HepG2 (cell line): Measurements from ENCODE around the gene SMYD5. TPM values are rescaled to one million over a fixed set of nuclear protein-coding genes. Genes with fewer than 3 reads are reported as not detected.

Source experiments
- BRD4 ChIP-seq: sonication (generic); formaldehyde crosslinking; IDR thresholded peaks from 2 replicates; pipeline ENCODE4 v1.4.0; 2020; ENCODE audit warnings: missing genetic modification reagents
- CBX2 ChIP-seq, 2 experiments: fragments of 200-600 bp in 1 of 2; sonication (generic); formaldehyde crosslinking in 1 of 2; IDR thresholded peaks; 2 replicates each; pipeline versions ENCODE4 v1.7.0 to v1.8.1; 2018 to 2022; ENCODE audit warnings: low read depth in 2 of 2, low read length in 1 of 2, mild to moderate bottlenecking in 1 of 2, missing genetic modification reagents in 1 of 2
- DNMT1 ChIP-seq: sonication (generic); formaldehyde crosslinking; IDR thresholded peaks from 2 replicates; pipeline ENCODE4 v1.5.1; 2020; ENCODE audit warnings: mild to moderate bottlenecking, missing genetic modification reagents
- FOXC1 ChIP-seq: sonication (generic); formaldehyde crosslinking; IDR thresholded peaks from 2 replicates; pipeline ENCODE4 v1.8.0; 2022; ENCODE audit warnings: mild to moderate bottlenecking, missing genetic modification reagents, borderline replicate concordance
- GABPA ChIP-seq, 2 experiments: IDR thresholded peaks; 2 replicates each; pipeline ENCODE4 v1.6.1; 2011 to 2016; ENCODE audit warnings: low read depth in 2 of 2, low read length in 1 of 2, missing biosample characterization in 1 of 2, missing genetic modification characterization in 1 of 2
- GABPB1 ChIP-seq: IDR thresholded peaks from 2 replicates; pipeline ENCODE4 v1.6.1; 2016; ENCODE audit warnings: mild to moderate bottlenecking, missing genetic modification reagents, moderate library complexity, missing compliant biosample characterization
- HDAC2 ChIP-seq: sonication (generic); formaldehyde crosslinking; IDR thresholded peaks from 2 replicates; pipeline ENCODE4 v1.4.0; 2020; ENCODE audit warnings: missing genetic modification reagents
- NBN ChIP-seq: fragments of 450-650 bp; conservative IDR thresholded peaks from 2 replicates; pipeline ENCODE4 v1.6.1; 2017
- NFE2L1 ChIP-seq: sonication (generic); formaldehyde crosslinking; IDR thresholded peaks from 2 replicates; pipeline ENCODE4 v1.4.0; 2020; ENCODE audit warnings: missing genetic modification reagents, mild to moderate bottlenecking, borderline replicate concordance
- PRPF4 ChIP-seq: fragments of 200-400 bp; formaldehyde crosslinking; IDR thresholded peaks from 2 replicates; pipeline ENCODE4 v1.6.1; 2016; ENCODE audit warnings: low read length, low read depth; ENCODE audit not compliant: poor library complexity, severe bottlenecking
- RELA ChIP-seq: sonication (generic); formaldehyde crosslinking; IDR thresholded peaks from 2 replicates; pipeline ENCODE4 v1.4.0; 2020; ENCODE audit warnings: missing genetic modification reagents
- SRSF4 ChIP-seq: fragments of 200-400 bp; formaldehyde crosslinking; IDR thresholded peaks from one replicate; pipeline ENCODE4 v1.6.1; 2018; ENCODE audit warnings: mild to moderate bottlenecking, low read depth, low read length, moderate library complexity; ENCODE audit not compliant: poor library complexity, severe bottlenecking
- SUZ12 ChIP-seq: fragments of 150-350 bp; IDR thresholded peaks from 2 replicates; pipeline ENCODE4 v1.6.1; 2014; ENCODE audit warnings: low read depth, low read length
- TBX3 ChIP-seq: fragments of 450-650 bp; IDR thresholded peaks from 2 replicates; pipeline ENCODE4 v1.6.1; 2017; ENCODE audit warnings: antibody characterized with exemption, mild to moderate bottlenecking, inconsistent platforms, borderline replicate concordance
- ZFY ChIP-seq: sonication (generic); formaldehyde crosslinking; IDR thresholded peaks from 2 replicates; pipeline ENCODE4 v1.4.0; 2020; ENCODE audit warnings: missing genetic modification reagents
- ZNF264 ChIP-seq: sonication (generic); formaldehyde crosslinking; IDR thresholded peaks from 2 replicates; pipeline ENCODE4 v1.4.0; 2020; ENCODE audit warnings: missing genetic modification reagents
- ZNF460 ChIP-seq: sonication (generic); formaldehyde crosslinking; IDR thresholded peaks from 2 replicates; pipeline ENCODE4 v1.5.1; 2020; ENCODE audit warnings: missing genetic modification reagents, mild to moderate bottlenecking, borderline replicate concordance
- ZNF510 ChIP-seq: sonication (generic); formaldehyde crosslinking; IDR thresholded peaks from 2 replicates; pipeline ENCODE4 v1.4.0; 2020; ENCODE audit warnings: low read depth, mild to moderate bottlenecking, missing genetic modification reagents
- ZNF619 ChIP-seq: sonication (generic); formaldehyde crosslinking; IDR thresholded peaks from 2 replicates; pipeline ENCODE4 v1.4.0; 2020; ENCODE audit warnings: mild to moderate bottlenecking, missing genetic modification reagents
- ZNF850 ChIP-seq: sonication (generic); formaldehyde crosslinking; conservative IDR thresholded peaks from 2 replicates; pipeline ENCODE4 v1.9.0; 2021; ENCODE audit warnings: mild to moderate bottlenecking, missing genetic modification reagents
- ZSCAN21 ChIP-seq: sonication (generic); formaldehyde crosslinking; IDR thresholded peaks from 2 replicates; pipeline ENCODE4 v1.8.0; 2022; ENCODE audit warnings: mild to moderate bottlenecking, missing genetic modification reagents, moderate library complexity, borderline replicate concordance
- ZSCAN29 ChIP-seq: sonication (generic); formaldehyde crosslinking; conservative IDR thresholded peaks from 2 replicates; pipeline ENCODE4 v1.4.0; 2020; ENCODE audit warnings: mild to moderate bottlenecking, missing genetic modification reagents
- polyA plus RNA-seq, 8 experiments: library from polyadenylated mRNA; depleted of rRNA in 3 of 8; stranded (reverse) in 7 of 8; unstranded in 1 of 8; fragments of >200 nt; fragmentation: Illumina TruSeq in 4 of 8; extraction: Trizol in 4 of 8; gene quantifications; 2 replicates each; pipeline versions ENCODE4 v1.2.1 to v1.2.3, GENCODE V29; 2011 to 2016; ENCODE audit warnings: low read depth in 4 of 8, missing spikeins in 1 of 8, mixed read lengths in 1 of 8; ENCODE audit not compliant: insufficient read depth in 1 of 8
- total RNA-seq, 5 experiments: library from RNA; depleted of rRNA; stranded (reverse); fragments of >200 nt; fragmentation: Illumina TruSeq; extraction: Trizol; gene quantifications; 2 replicates each; pipeline ENCODE4 v1.2.3, GENCODE V29; 2016; ENCODE audit warnings: low read depth in 1 of 5
- TF ChIP-seq, protein P1 (sequence below): sonication (generic); formaldehyde crosslinking; IDR thresholded peaks from 2 replicates; pipeline ENCODE4 v1.5.1; 2020; ENCODE audit warnings: missing genetic modification reagents, mild to moderate bottlenecking, borderline replicate concordance
- TF ChIP-seq, protein P2 (sequence below): sonication (generic); formaldehyde crosslinking; IDR thresholded peaks from 2 replicates; pipeline ENCODE4 v1.4.0; 2020; ENCODE audit warnings: mild to moderate bottlenecking, missing genetic modification reagents

SMYD5 gene
- total and polyA plus RNA-seq, 2 of the 13 experiments (the other 11 are each of a cell fraction or from before 2014, with no cell fraction given) = 55.8 to 70.4 TPM

DNA sequence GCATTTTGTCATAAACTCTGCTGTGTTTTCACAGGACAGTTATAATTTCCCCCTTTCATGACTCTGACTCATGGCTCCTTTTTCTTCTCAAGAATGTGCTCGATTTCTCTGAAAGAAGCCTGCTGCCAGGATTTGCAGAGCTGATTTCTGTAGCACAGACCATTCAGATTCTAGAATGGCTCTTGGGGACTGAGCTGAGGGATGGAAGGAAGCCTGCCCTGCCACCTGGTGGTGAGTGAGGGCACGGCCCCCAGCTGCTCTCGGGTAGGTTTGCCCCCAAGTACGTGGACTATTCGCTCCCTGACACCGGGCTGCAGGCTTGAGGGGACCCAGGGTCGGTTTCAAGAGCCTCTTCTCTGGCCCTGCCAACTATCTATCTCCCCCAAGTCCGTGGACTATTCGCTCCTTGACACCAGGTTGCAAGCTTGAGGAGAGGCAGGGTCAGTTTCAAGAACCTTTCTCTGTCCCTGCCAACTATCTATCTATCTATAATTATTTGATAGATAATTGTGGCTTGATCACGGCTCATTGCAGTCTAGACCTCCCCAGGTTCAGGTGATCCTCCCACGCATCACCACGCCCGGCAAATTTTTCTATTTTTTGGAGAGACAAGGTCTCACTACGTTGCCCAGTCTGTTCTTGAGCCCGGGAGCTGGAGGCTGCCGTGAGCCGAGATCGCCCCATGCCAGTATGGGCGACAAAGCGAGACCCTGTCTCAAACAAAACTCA is 1.4 kb upstream of the SMYD5 start (continued):
- TF ChIP-seq ZSCAN21 = peak; percentile 67; the same call in 1 of the 2 replicates
- no peak; the same call in 1 of the 2 replicates for TF ChIP-seq ZNF510 (CRISPR knock-in tag)
- TF ChIP-seq FOXC1 (CRISPR knock-in tag) = peak; percentile 47; the same call in 1 of the 2 replicates
- no peak for TF ChIP-seq SRSF4
- no peak for TF ChIP-seq TBX3
- TF ChIP-seq BRD4 (CRISPR knock-in tag) = peak; percentile 55; the same call in 1 of the 2 replicates
- TF ChIP-seq HDAC2 = no peak
- no peak for TF ChIP-seq NBN
- TF ChIP-seq ZFY = no peak
- no peak for TF ChIP-seq ZNF460 (CRISPR knock-in tag)
- TF ChIP-seq ZNF619 = peak; percentile 35; the same call in 1 of the 2 replicates
- no peak for TF ChIP-seq PRPF4
- no peak for TF ChIP-seq SUZ12
- TF ChIP-seq GABPB1 (CRISPR knock-in tag) = peak; percentile 52
- 0 out of 2 replicates have a peak, but pooled peaks have one; percentile 34 for TF ChIP-seq ZSCAN29 (CRISPR knock-in tag)
- TF ChIP-seq CBX2 (IDR thresholded peaks at IDR 0.05; ENCODE audit: low read depth, low read length) = no peak
- no peak for TF ChIP-seq CBX2 (CRISPR knock-in tag; IDR thresholded peaks at IDR 0.05; ENCODE audit: low read depth)
- no peak for TF ChIP-seq ZNF850 (CRISPR knock-in tag)
- no peak for TF ChIP-seq GABPA (IDR thresholded peaks at IDR 0.05; ENCODE audit: low read depth, low read length)
- TF ChIP-seq GABPA (CRISPR knock-in tag; IDR thresholded peaks at IDR 0.05; ENCODE audit: low read depth) = no peak
- TF ChIP-seq RELA = no peak
- TF ChIP-seq, protein P1, sequence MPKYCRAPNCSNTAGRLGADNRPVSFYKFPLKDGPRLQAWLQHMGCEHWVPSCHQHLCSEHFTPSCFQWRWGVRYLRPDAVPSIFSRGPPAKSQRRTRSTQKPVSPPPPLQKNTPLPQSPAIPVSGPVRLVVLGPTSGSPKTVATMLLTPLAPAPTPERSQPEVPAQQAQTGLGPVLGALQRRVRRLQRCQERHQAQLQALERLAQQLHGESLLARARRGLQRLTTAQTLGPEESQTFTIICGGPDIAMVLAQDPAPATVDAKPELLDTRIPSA (CRISPR knock-in tag) = no peak; the same call in 1 of the 2 replicates
- no peak for TF ChIP-seq ZNF264 (CRISPR knock-in tag)
- TF ChIP-seq NFE2L1 (CRISPR knock-in tag) = no peak
- TF ChIP-seq, protein P2, sequence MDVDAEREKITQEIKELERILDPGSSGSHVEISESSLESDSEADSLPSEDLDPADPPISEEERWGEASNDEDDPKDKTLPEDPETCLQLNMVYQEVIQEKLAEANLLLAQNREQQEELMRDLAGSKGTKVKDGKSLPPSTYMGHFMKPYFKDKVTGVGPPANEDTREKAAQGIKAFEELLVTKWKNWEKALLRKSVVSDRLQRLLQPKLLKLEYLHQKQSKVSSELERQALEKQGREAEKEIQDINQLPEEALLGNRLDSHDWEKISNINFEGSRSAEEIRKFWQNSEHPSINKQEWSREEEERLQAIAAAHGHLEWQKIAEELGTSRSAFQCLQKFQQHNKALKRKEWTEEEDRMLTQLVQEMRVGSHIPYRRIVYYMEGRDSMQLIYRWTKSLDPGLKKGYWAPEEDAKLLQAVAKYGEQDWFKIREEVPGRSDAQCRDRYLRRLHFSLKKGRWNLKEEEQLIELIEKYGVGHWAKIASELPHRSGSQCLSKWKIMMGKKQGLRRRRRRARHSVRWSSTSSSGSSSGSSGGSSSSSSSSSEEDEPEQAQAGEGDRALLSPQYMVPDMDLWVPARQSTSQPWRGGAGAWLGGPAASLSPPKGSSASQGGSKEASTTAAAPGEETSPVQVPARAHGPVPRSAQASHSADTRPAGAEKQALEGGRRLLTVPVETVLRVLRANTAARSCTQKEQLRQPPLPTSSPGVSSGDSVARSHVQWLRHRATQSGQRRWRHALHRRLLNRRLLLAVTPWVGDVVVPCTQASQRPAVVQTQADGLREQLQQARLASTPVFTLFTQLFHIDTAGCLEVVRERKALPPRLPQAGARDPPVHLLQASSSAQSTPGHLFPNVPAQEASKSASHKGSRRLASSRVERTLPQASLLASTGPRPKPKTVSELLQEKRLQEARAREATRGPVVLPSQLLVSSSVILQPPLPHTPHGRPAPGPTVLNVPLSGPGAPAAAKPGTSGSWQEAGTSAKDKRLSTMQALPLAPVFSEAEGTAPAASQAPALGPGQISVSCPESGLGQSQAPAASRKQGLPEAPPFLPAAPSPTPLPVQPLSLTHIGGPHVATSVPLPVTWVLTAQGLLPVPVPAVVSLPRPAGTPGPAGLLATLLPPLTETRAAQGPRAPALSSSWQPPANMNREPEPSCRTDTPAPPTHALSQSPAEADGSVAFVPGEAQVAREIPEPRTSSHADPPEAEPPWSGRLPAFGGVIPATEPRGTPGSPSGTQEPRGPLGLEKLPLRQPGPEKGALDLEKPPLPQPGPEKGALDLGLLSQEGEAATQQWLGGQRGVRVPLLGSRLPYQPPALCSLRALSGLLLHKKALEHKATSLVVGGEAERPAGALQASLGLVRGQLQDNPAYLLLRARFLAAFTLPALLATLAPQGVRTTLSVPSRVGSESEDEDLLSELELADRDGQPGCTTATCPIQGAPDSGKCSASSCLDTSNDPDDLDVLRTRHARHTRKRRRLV = no peak
- no peak for TF ChIP-seq DNMT1
